ENCODE results near the gene OR2W3.

Gene OR2W3

GRCh38 chr1:247895163-247895637, at the start of gene OR2W3:
TSS of gene OR2W3 (plus strand) at chr1:247895587. CDS start at chr1:247895587, 0 bp downstream.
- in situ Hi-C loops (cut with MboI; ENCODE audit: low sequenced_read_pairs), result no loop called here

- in situ Hi-C loops (cut with MboI; ENCODE audit: low sequenced_read_pairs), result no loop called here
Observed at GRCh38 chr1:247845693-247846017, 49.7 kb upstream of the OR2W3 start.

GRCh38 chr1:247848346-247848745, 47.0 kb upstream of the OR2W3 start:
- in situ Hi-C loops (cut with MboI; ENCODE audit: low sequenced_read_pairs), result no loop called here

- in situ Hi-C loops (cut with MboI; ENCODE audit: low sequenced_read_pairs), result no loop called here
Observed at GRCh38 chr1:247849616-247850015, 45.8 kb upstream of the OR2W3 start.

- in situ Hi-C loops (cut with MboI; ENCODE audit: low sequenced_read_pairs), result no loop called here
Observed at GRCh38 chr1:247854899-247855545, 40.4 kb upstream of the OR2W3 start.

GRCh38 chr1:247855911-247856310, 39.5 kb upstream of the OR2W3 start:
- in situ Hi-C loops (cut with MboI; ENCODE audit: low sequenced_read_pairs), result no loop called here

- in situ Hi-C loops (cut with MboI; ENCODE audit: low sequenced_read_pairs), result no loop called here
Observed at GRCh38 chr1:247857069-247857984, 38.1 kb upstream of the OR2W3 start, which contains the start of gene TRIM58. TSS of gene TRIM58 (plus strand) at chr1:247857187. CDS start at chr1:247857247, 60 bp downstream.

GRCh38 chr1:247857985-247858619, 37.3 kb upstream of the OR2W3 start:
- in situ Hi-C loops (cut with MboI; ENCODE audit: low sequenced_read_pairs), result no loop called here

- in situ Hi-C loops (cut with MboI; ENCODE audit: low sequenced_read_pairs), result no loop called here
Observed at GRCh38 chr1:247862756-247863155, 32.6 kb upstream of the OR2W3 start.

GRCh38 chr1:247864644-247865043, 30.7 kb upstream of the OR2W3 start:
- in situ Hi-C loops (cut with MboI; ENCODE audit: low sequenced_read_pairs), result no loop called here

GRCh38 chr1:247865416-247865815, 30.0 kb upstream of the OR2W3 start:
- in situ Hi-C loops (cut with MboI; ENCODE audit: low sequenced_read_pairs), result no loop called here

- in situ Hi-C loops (cut with MboI; ENCODE audit: low sequenced_read_pairs), result no loop called here
Observed at GRCh38 chr1:247883346-247883745, 12.0 kb upstream of the OR2W3 start.

- in situ Hi-C loops (cut with MboI; ENCODE audit: low sequenced_read_pairs), result no loop called here
Observed at GRCh38 chr1:247884797-247885413, 10.5 kb upstream of the OR2W3 start.

- in situ Hi-C loops (cut with MboI; ENCODE audit: low sequenced_read_pairs), result no loop called here
Observed at GRCh38 chr1:247895976-247896375, 589 bp downstream of the OR2W3 start.

- in situ Hi-C loops (cut with MboI; ENCODE audit: low sequenced_read_pairs), result no loop called here
Observed at GRCh38 chr1:247904122-247904521, 8.7 kb downstream of the OR2W3 start.

GRCh38 chr1:247905181-247905580, 9.8 kb downstream of the OR2W3 start:
- in situ Hi-C loops (cut with MboI; ENCODE audit: low sequenced_read_pairs), result no loop called here

GRCh38 chr1:247905910-247906503, 10.6 kb downstream of the OR2W3 start:
- in situ Hi-C loops (cut with MboI; ENCODE audit: low sequenced_read_pairs), result no loop called here

- in situ Hi-C loops (cut with MboI; ENCODE audit: low sequenced_read_pairs), result no loop called here
Observed at GRCh38 chr1:247906504-247907047, 11.2 kb downstream of the OR2W3 start.

- in situ Hi-C loops (cut with MboI; ENCODE audit: low sequenced_read_pairs), result no loop called here
Observed at GRCh38 chr1:247908766-247909165, 13.4 kb downstream of the OR2W3 start.

- in situ Hi-C loops (cut with MboI; ENCODE audit: low sequenced_read_pairs), result no loop called here
Observed at GRCh38 chr1:247913786-247914185, 18.4 kb downstream of the OR2W3 start.

Measured in HL-60/S4 (cell line).